A549 (cell line): ENCODE data around the gene DIAPH2. TPM values are rescaled to one million over a fixed set of nuclear protein-coding genes. Genes with fewer than 3 reads are reported as not detected.
"Not testable (repeated sequence)": the region's sequence is repeated elsewhere in the genome, so short reads cannot be mapped to it uniquely, and the experiment has no call there.

Source experiments
- ATAC-seq, 2 experiments: fragments of 200-7000 bp in 1 of 2; fragments of >200 bp in 1 of 2; cut with Nextera tagmentation in 1 of 2; cut with Tn5 transposase in 1 of 2; 3 replicates each; pipeline versions ENCODE4 v1.8.0 to v1.9.1; 2018 to 2020; ENCODE audit warnings: mild to moderate bottlenecking in 1 of 2, moderate library complexity in 1 of 2
- CTCF ChIA-PET: fragments of 300-600 bp; sonication (Branson Sonifier 250); formaldehyde crosslinking; extraction: SDS; loops from one replicate; lab custom pipeline; 2021; ENCODE audit warnings: antibody characterized with exemption, inconsistent platforms; lab: Yijun Ruan, JAX
- POLR2A ChIA-PET: fragments of 350-600 bp; formaldehyde crosslinking; extraction: SDS; loops from one replicate; lab custom pipeline; 2021; ENCODE audit warnings: antibody characterized with exemption, inconsistent platforms; lab: Yijun Ruan, JAX
- DNase-seq, 2 experiments: peaks; one replicate each; pipeline versions ENCODE4 v3.0.0 to v3.0.0-alpha.2; 2011 to 2016; ENCODE audit warnings: low read depth in 1 of 2, low spot score in 1 of 2
- FAIRE-seq: peaks from 2 replicates; lab custom pipeline; 2011; peaks lifted over from hg19 to GRCh38; lab: Jason Lieb, UNC
- H3K27ac ChIP-seq, 2 experiments: fragments of >200 bp; sonication (Bioruptor Twin); formaldehyde crosslinking; 3 replicates each; pipeline ENCODE4 v1.5.1; 2016 to 2017
- H3K4me1 ChIP-seq: fragments of >200 bp; sonication (Bioruptor Twin); formaldehyde crosslinking; 3 replicates; pipeline ENCODE4 v1.6.1; 2016
- H3K4me2 ChIP-seq: fragments of >200 bp; sonication (Bioruptor Twin); formaldehyde crosslinking; 3 replicates; pipeline ENCODE4 v1.6.1; 2016
- H3K4me3 ChIP-seq: fragments of >200 bp; sonication (Bioruptor Twin); formaldehyde crosslinking; 3 replicates; pipeline ENCODE4 v1.5.1; 2016
- H3K9me3 ChIP-seq: fragments of >200 bp; sonication (Bioruptor Twin); formaldehyde crosslinking; 3 replicates; pipeline ENCODE4 v1.6.1; 2016
- CEBPB ChIP-seq, 2 experiments: fragments of >200 bp in 1 of 2; sonication (Bioruptor Twin) in 1 of 2; formaldehyde crosslinking in 1 of 2; IDR thresholded peaks; 2 replicates each; pipeline ENCODE4 v1.6.1; 2012 to 2016
- FOSL2 ChIP-seq, 2 experiments: fragments of 450-650 bp in 1 of 2; fragments of >200 bp in 1 of 2; sonication (Bioruptor Twin) in 1 of 2; formaldehyde crosslinking; IDR thresholded peaks; 2 replicates each; pipeline versions ENCODE4 v1.5.0 to v1.6.1; 2016 to 2020; ENCODE audit warnings: mild to moderate bottlenecking in 1 of 2, moderate library complexity in 1 of 2
- FOXS1 ChIP-seq: fragments of 250-450 bp; sonication (Bioruptor Pico); IDR thresholded peaks from 2 replicates; pipeline ENCODE4 v1.5.0; 2020; ENCODE audit warnings: mild to moderate bottlenecking, moderate library complexity
- GATA3 ChIP-seq: IDR thresholded peaks from 2 replicates; pipeline ENCODE4 v1.6.1; 2012; ENCODE audit warnings: borderline replicate concordance
- HEYL ChIP-seq: fragments of 250-450 bp; sonication (Bioruptor Pico); IDR thresholded peaks from 2 replicates; pipeline ENCODE4 v1.8.0; 2021; ENCODE audit warnings: mild to moderate bottlenecking, moderate library complexity
- KDM1A ChIP-seq: fragments of 200-600 bp; sonication (generic); IDR thresholded peaks from 2 replicates; pipeline ENCODE4 v1.6.1; 2016; ENCODE audit warnings: low read depth, mild to moderate bottlenecking
- MAFK ChIP-seq: fragments of 450-650 bp; IDR thresholded peaks from 2 replicates; pipeline ENCODE4 v1.6.1; 2014; ENCODE audit not compliant: partially characterized antibody
- MYC ChIP-seq: IDR thresholded peaks from 2 replicates; pipeline ENCODE4 v1.6.1; 2012; ENCODE audit warnings: mild to moderate bottlenecking, inconsistent platforms, low read length, improper control_type of control experiment, borderline replicate concordance
- NFE2L2 ChIP-seq: fragments of 150-350 bp; conservative IDR thresholded peaks from 2 replicates; pipeline ENCODE4 v1.6.1; 2014; ENCODE audit warnings: low read length
- NPAS2 ChIP-seq: fragments of 250-450 bp; sonication (Bioruptor Pico); IDR thresholded peaks from 2 replicates; pipeline ENCODE4 v1.8.0; 2022; ENCODE audit warnings: mild to moderate bottlenecking, moderate library complexity, borderline replicate concordance
- RARB ChIP-seq: fragments of 250-450 bp; sonication (Bioruptor Pico); IDR thresholded peaks from 2 replicates; pipeline ENCODE4 v1.8.0; 2021; ENCODE audit warnings: mild to moderate bottlenecking, moderate library complexity
- RNF2 ChIP-seq: fragments of 200-600 bp; sonication (generic); IDR thresholded peaks from 2 replicates; pipeline ENCODE4 v1.6.1; 2016; ENCODE audit warnings: low read depth, mild to moderate bottlenecking, antibody characterized with exemption, moderate library complexity, borderline replicate concordance
- TFCP2L1 ChIP-seq: fragments of 250-450 bp; sonication (Bioruptor Pico); IDR thresholded peaks from 2 replicates; pipeline ENCODE4 v1.5.0; 2021; ENCODE audit warnings: mild to moderate bottlenecking
- TP53 ChIP-seq: fragments of 250-450 bp; sonication (Bioruptor Pico); IDR thresholded peaks from 2 replicates; pipeline ENCODE4 v1.5.0; 2021; ENCODE audit warnings: mild to moderate bottlenecking, moderate library complexity
- WGBS: methylation state at CpG from one replicate; pipeline ENCODE4 v1.1.6; 2017; ENCODE audit errors: missing lambda C conversion rate; 5-methylcytosine and 5-hydroxymethylcytosine counted together
- polyA plus RNA-seq, 4 experiments: library from polyadenylated mRNA; depleted of rRNA in 3 of 4; stranded (reverse); fragments of >200 nt; fragmentation: RNase III in 1 of 4; extraction: RNeasy Plus Mini Kit Qiagen cat#74134 plus additional on column Dnase treatment in 1 of 4; gene quantifications; 2 replicates in 3 of 4; 3 replicates in 1 of 4; pipeline ENCODE4 v1.2.3, GENCODE V29; 2011 to 2017
- TF ChIP-seq, protein P1 (sequence below): IDR thresholded peaks from 2 replicates; pipeline ENCODE4 v1.6.1; 2012
- TF ChIP-seq, protein P2 (sequence below): IDR thresholded peaks from 2 replicates; pipeline ENCODE4 v1.6.1; 2012
- TF ChIP-seq, protein P3 (sequence below): IDR thresholded peaks from 2 replicates; pipeline ENCODE4 v1.6.1; 2012; ENCODE audit warnings: low read depth, borderline replicate concordance
- TF ChIP-seq, protein P4 (sequence below): fragments of 450-650 bp; IDR thresholded peaks from 2 replicates; pipeline ENCODE4 v1.6.1; 2014; ENCODE audit warnings: antibody characterized with exemption
- TF ChIP-seq, protein P5 (sequence below): fragments of 250-450 bp; sonication (Bioruptor Pico); IDR thresholded peaks from 2 replicates; pipeline ENCODE4 v1.5.0; 2020; ENCODE audit warnings: low read depth, mild to moderate bottlenecking, moderate library complexity
- TF ChIP-seq, protein P6 (sequence below): fragments of 250-450 bp; sonication (Bioruptor Pico); IDR thresholded peaks from 2 replicates; pipeline ENCODE4 v1.5.0; 2021; ENCODE audit warnings: mild to moderate bottlenecking, moderate library complexity, borderline replicate concordance
- TF ChIP-seq, protein P7 (sequence below): fragments of 150-350 bp; IDR thresholded peaks from 2 replicates; pipeline ENCODE4 v1.6.1; 2014; ENCODE audit warnings: low read depth, mild to moderate bottlenecking, low read length

Gene DIAPH2
- polyA plus RNA-seq, 2 of the 4 experiments (the other 2 are of a cell fraction) = 3.7 to 10.0 TPM

DNA sequence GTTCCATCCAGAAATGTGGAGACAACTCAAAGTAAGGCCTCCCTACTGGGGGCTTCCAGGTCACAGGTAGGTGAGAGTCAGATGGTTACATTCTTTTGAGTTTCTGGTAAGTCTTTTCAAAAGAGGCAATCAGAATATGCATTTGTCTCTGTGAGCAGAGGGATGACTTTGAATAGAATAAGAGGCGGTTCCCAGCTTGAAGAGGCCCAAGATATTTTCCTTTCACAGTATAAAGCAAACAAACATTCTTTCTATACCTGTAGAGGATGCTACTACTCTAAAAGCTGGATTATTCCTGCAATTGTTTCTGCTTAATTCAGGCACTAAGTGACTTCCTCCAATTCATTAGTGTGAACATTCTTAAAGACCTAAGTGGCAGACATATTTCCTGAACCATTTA is 44.4 kb downstream of the DIAPH2 start:
- Histone ChIP-seq H3K4me2 (no peak overlapping the region), H3K9me3 (no peaks in the 10 kb centered on the region), H3K4me3 (no peak overlapping the region), H3K27ac (no peak overlapping the region), H3K4me1 (no peaks in the 10 kb centered on the region)
- FAIRE-seq = peak; percentile 13
- ChIA-PET POLR2A (no interaction called here), CTCF (no interaction called here)
- 82% methylated on average over 1 of the region's 1 CpG for WGBS
- DNase-seq = no peak
- TF ChIP-seq NFE2L2 (no peak), MAFK (no peak), TP53 (CRISPR knock-in tag) (no peak)
- TF ChIP-seq, protein P1, sequence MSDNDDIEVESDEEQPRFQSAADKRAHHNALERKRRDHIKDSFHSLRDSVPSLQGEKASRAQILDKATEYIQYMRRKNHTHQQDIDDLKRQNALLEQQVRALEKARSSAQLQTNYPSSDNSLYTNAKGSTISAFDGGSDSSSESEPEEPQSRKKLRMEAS = no peak
- ATAC-seq = no peak

DNA sequence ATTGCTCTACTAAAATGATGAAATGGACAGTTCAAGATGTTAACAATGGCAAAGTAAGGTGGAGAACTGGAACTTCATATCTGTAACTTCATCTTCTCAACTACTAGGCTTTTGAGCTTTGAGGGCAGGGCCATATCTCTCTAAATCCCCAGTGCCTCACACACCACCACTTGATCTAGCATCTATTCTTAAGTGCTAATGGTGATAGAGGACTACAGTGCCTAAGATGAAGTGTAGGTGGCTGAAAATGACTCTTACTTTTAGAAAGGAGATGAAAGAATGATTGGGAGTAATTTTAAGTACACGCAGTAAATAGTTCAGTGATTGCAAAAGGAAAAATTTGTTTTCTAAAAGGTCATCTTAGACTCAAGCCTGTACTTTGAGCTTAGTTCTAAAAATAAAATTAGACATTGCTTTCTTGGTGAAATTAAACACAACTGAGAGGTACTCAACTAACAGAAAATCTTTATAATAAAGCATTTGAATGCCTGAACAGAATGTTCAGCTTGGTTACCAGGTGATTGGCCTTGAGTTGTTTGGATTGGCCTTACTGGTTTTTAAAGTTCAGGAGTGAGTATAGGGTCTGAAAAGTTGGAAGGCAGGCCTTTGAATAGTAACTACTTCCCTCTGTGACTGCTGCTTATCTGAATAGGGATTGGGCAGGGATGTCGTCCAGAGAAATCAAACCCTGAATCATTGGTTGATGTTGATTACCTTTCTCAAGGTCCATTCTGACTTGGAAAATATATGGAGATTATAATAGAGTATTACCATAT is 45.4 kb downstream of the DIAPH2 start:
- WGBS = 93% methylated on average over 2 of the region's 2 CpGs
- Histone ChIP-seq H3K27ac (no peak overlapping the region), H3K9me3 (no peaks in the 10 kb centered on the region), H3K4me1 (no peaks in the 10 kb centered on the region), H3K4me3 (no peak overlapping the region), H3K4me2 (no peak overlapping the region)
- FAIRE-seq (no peak), DNase-seq (no peak), ATAC-seq (no peak)
- ChIA-PET CTCF (no interaction called here), POLR2A (no interaction called here)
- no peak for TF ChIP-seq CEBPB (IDR thresholded peaks at IDR 0.05)
- no peak for TF ChIP-seq FOXS1
- TF ChIP-seq, protein P2, sequence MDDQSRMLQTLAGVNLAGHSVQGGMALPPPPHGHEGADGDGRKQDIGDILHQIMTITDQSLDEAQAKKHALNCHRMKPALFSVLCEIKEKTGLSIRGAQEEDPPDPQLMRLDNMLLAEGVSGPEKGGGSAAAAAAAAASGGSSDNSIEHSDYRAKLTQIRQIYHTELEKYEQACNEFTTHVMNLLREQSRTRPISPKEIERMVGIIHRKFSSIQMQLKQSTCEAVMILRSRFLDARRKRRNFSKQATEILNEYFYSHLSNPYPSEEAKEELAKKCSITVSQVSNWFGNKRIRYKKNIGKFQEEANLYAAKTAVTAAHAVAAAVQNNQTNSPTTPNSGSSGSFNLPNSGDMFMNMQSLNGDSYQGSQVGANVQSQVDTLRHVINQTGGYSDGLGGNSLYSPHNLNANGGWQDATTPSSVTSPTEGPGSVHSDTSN = no peak
- TF ChIP-seq NFE2L2 = no peak
- TF ChIP-seq HEYL = no peak
- TF ChIP-seq, protein P3, sequence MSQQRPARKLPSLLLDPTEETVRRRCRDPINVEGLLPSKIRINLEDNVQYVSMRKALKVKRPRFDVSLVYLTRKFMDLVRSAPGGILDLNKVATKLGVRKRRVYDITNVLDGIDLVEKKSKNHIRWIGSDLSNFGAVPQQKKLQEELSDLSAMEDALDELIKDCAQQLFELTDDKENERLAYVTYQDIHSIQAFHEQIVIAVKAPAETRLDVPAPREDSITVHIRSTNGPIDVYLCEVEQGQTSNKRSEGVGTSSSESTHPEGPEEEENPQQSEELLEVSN = no peak
- TF ChIP-seq FOSL2 (IDR thresholded peaks at IDR 0.05) = no peak
- TF ChIP-seq FOSL2 (CRISPR knock-in tag; IDR thresholded peaks at IDR 0.05) = no peak
- no peak for TF ChIP-seq KDM1A
- TF ChIP-seq GATA3 = no peak
- no peak for TF ChIP-seq RNF2
- TF ChIP-seq, protein P4, sequence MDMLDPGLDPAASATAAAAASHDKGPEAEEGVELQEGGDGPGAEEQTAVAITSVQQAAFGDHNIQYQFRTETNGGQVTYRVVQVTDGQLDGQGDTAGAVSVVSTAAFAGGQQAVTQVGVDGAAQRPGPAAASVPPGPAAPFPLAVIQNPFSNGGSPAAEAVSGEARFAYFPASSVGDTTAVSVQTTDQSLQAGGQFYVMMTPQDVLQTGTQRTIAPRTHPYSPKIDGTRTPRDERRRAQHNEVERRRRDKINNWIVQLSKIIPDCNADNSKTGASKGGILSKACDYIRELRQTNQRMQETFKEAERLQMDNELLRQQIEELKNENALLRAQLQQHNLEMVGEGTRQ = no peak
- TF ChIP-seq TFCP2L1 (CRISPR knock-in tag) = no peak
- TF ChIP-seq, all 56 proteins: peak for 0

DNA sequence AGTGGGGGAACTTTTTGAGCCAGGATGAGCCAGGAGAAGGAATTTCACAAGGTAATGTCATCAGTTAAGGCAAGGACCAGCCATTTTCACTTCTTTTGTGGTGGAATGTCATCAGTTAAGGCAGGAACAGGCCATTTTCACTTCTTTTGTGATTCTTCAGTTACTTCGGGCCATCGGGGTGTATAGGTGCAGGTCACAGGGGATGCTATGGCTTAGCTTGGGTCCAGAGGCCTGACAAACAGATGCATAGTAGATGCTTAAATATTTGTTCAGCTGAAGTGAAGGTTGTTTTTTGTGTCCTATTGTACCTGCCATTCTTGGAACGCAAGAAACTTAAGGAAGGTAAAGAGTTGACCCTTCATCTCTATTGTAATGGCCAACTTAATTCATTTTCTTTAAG is 46.4 kb downstream of the DIAPH2 start:
- H3K9me3 ChIP-seq, H3K4me3 ChIP-seq, H3K27ac ChIP-seq, DNase-seq, FAIRE-seq, H3K4me2 ChIP-seq, POLR2A ChIA-PET, H3K4me1 ChIP-seq, CTCF ChIA-PET, ATAC-seq: not testable (repeated sequence)
- WGBS = 96% methylated on average over 3 of the region's 3 CpGs

DNA sequence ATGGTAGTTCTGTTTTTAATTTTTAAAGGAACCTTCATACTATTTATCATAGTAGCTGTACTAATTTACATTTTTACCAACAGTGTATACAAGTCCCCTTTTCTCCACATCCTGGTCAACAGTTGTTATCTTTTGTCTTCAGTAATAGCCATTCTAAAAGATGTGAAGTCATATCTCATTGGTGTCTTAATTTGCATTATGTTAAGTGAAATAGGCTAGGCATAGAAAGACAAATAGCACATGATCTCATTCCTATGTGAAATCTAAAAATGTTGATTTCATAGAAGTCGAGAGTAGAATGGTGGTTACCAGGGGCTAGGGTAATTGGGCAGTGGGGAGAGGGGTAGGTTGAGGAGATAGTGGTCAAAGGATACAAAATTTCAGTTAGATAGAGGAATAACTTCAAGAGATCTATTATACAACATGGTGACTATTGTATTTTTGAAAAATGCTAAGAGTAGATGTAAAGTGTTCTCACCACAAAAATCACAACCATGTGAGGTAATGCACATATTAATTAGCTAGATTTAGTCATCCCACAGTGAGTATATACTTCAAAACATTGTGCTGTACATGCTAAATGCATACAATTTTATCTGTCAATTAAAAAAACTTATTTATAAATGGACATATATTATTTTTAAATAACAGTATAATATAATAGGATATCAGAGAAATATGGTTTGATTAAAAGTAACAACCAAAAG is 58.9 kb downstream of the DIAPH2 start:
- ChIA-PET POLR2A (no interaction called here), CTCF (no interaction called here)
- no peak for DNase-seq
- H3K4me2 ChIP-seq = no peak overlapping the region
- H3K4me1 ChIP-seq = no peaks in the 10 kb centered on the region
- WGBS = 86% methylated on average over 1 of the region's 1 CpG
- H3K27ac ChIP-seq = no peak overlapping the region
- FAIRE-seq = no peak
- no peak for ATAC-seq
- no peaks in the 10 kb centered on the region for H3K9me3 ChIP-seq
- H3K4me3 ChIP-seq = no peak overlapping the region
- TF ChIP-seq, protein P5, sequence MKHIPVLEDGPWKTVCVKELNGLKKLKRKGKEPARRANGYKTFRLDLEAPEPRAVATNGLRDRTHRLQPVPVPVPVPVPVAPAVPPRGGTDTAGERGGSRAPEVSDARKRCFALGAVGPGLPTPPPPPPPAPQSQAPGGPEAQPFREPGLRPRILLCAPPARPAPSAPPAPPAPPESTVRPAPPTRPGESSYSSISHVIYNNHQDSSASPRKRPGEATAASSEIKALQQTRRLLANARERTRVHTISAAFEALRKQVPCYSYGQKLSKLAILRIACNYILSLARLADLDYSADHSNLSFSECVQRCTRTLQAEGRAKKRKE = no peak
- TF ChIP-seq, protein P6, sequence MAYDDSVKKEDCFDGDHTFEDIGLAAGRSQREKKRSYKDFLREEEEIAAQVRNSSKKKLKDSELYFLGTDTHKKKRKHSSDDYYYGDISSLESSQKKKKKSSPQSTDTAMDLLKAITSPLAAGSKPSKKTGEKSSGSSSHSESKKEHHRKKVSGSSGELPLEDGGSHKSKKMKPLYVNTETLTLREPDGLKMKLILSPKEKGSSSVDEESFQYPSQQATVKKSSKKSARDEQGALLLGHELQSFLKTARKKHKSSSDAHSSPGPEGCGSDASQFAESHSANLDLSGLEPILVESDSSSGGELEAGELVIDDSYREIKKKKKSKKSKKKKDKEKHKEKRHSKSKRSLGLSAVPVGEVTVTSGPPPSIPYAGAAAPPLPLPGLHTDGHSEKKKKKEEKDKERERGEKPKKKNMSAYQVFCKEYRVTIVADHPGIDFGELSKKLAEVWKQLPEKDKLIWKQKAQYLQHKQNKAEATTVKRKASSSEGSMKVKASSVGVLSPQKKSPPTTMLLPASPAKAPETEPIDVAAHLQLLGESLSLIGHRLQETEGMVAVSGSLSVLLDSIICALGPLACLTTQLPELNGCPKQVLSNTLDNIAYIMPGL = no peak
- TF ChIP-seq, protein P7, sequence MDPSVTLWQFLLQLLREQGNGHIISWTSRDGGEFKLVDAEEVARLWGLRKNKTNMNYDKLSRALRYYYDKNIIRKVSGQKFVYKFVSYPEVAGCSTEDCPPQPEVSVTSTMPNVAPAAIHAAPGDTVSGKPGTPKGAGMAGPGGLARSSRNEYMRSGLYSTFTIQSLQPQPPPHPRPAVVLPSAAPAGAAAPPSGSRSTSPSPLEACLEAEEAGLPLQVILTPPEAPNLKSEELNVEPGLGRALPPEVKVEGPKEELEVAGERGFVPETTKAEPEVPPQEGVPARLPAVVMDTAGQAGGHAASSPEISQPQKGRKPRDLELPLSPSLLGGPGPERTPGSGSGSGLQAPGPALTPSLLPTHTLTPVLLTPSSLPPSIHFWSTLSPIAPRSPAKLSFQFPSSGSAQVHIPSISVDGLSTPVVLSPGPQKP = no peak
- no peak for TF ChIP-seq NPAS2
- TF ChIP-seq MYC = no peak
- TF ChIP-seq RARB (CRISPR knock-in tag) = no peak
